Stimulated activated CD8-positive, alpha-beta memory T cell treated with anti-CD3 and anti-CD28 coated beads, Interleukin-7, amount 100 ng/mL, for 4 hours (primary cell): Measurements from ENCODE around the gene ZNF280C.
"Not testable (repeated sequence)": the region's sequence is repeated elsewhere in the genome, so short reads cannot be mapped to it uniquely, and the experiment has no call there.

Experiments
- DNase-seq, 2 donors: peaks; one replicate each; pipeline ENCODE4 v3.0.0-alpha.2; 2020; ENCODE audit warnings: low read depth in 2 of 2

Gene ZNF280C, protein sequence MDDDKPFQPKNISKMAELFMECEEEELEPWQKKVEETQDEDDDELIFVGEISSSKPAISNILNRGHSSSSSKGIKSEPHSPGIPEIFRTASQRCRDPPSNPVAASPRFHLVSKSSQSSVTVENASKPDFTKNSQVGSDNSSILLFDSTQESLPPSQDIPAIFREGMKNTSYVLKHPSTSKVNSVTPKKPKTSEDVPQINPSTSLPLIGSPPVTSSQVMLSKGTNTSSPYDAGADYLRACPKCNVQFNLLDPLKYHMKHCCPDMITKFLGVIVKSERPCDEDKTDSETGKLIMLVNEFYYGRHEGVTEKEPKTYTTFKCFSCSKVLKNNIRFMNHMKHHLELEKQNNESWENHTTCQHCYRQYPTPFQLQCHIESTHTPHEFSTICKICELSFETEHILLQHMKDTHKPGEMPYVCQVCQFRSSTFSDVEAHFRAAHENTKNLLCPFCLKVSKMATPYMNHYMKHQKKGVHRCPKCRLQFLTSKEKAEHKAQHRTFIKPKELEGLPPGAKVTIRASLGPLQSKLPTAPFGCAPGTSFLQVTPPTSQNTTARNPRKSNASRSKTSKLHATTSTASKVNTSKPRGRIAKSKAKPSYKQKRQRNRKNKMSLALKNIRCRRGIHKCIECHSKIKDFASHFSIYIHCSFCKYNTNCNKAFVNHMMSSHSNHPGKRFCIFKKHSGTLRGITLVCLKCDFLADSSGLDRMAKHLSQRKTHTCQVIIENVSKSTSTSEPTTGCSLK

DNA sequence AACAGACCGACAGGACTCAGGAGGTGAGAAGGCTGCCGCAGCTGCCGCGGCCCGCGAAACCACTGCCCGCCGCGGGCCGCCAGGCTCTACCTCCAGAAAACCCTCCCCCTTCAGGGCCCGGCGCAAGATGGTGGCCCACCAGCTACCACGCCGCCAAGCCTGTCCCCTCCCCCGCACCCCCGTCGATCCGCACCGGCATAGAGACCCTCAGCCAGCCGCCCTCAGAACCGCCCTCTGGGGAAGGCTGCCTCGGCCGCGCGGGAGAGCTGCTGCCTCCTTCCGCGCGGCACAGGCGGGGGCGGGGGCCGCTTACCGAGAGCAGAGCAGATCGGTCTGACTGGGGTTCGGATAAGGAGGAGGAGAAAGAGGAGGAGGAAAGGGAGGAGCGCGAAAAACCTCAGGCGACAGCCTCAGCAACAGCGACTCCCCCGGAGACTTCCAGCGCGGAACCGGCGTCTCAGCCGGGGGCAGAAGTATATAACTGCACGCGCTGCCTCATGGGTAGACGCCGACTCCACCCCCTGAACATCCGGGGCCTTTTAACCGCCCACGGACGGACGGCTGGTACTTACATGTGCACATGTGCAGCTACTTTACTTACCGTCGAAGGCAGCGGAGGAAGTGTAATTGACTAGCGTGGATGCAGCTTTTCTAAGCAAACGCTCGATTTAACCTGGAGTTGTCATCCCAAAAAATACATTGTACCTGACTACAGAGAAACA is at the start of gene ZNF280C:
ZNF280C (minus strand) TSS at position 451 of the 722 bp plus-strand sequence. CDS start 8,450 bp downstream, outside the sequence.
- DNase-seq = peak; percentile 84 to 89

GRCh38 chrX:130304587-130305368 is 36.1 kb upstream of the ZNF280C start:
- DNase-seq = no peak

GRCh38 chrX:130301977-130302376 is 33.3 kb upstream of the ZNF280C start:
- no peak for DNase-seq

DNA sequence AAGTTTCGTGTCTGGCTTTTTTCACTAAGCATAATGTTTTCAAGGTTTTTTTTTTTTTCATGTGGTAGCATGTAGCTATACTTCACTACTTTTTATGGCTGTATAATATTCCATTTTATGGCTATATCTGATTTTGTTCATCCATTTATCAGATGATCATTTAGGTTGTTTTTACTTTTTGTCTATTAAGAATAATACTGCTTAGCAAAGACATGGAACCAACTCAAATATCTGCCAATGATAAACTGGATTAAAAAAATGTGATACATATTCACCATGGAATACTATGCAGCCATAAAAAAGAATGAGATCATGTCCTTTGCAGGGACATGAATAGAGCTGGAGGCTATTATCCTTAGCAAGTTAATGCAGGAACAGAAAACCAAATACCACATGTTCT is 32.7 kb upstream of the ZNF280C start:
- DNase-seq = no peak

DNA sequence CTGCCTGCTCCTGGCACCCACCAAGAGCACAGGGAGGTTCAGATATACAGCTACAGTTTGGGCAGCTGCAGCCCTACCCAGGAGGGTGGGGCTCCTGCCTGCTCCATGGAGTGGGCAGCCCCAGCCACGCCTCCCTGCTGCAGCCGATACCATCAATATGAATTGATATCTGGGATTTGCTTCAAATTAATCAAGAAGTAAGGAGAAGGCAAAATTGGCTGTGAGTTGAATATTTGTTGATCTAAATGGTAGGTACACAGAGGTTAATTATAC is 31.2 kb upstream of the ZNF280C start:
- DNase-seq = no peak

GRCh38 chrX:130299279-130300009 is 30.7 kb upstream of the ZNF280C start:
- no peak for DNase-seq

- DNase-seq = no peak
Measured at GRCh38 chrX:130296743-130297142, 28.0 kb upstream of the ZNF280C start.

DNA sequence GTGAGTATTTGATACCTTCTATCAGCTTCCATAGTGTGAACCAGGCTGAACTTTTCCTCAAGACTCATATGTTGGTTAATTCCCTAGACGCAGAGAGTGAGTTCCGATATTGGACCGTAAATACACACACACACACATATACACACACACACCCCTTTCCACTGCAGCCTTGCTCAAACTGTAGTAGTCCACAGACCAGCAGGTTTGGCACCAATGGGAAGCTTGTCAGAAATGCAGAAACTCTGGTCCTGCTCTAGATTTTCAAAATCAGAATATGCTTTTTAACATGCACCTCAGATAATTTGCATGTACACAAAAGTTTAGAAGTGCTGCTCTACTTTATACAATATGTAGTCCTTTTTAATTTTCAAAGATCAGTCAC is 27.6 kb upstream of the ZNF280C start:
- DNase-seq = no peak

DNA sequence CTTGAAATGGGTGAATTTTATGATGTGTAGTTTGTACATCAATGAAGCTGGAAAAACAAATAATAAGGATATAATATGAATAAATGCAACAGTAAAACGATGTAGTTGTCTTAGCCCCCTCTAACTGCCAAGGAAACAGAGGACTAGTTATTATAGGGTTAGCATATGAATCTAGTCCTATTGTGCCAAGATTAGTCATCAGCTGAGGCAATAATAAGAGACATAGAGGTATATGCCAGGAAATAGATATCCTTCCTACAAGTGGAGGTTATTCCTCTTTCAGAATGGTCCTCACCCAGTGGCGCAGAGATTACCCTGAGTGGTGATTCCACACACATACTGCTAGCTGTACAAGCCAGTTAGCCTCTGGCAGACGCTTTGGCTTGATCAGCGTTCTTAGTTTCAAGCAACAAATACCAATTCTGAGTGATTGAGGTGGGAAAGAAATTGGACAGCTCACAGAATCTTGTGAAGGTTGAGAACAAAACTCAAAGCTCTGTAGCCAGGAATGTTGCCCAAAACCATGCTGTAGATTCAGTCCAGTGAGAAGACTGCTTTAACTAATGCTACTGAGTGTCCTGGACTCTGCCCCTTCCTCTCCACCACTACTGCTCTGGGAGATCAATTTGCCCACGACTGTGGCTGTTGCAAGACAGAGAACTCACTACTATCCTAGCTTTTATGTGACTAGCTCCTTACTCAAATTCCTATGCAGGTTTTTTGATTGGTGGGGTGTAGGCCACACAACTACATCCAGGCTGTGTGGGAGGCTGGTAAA is 27.0 kb upstream of the ZNF280C start:
- DNase-seq = no peak

DNA sequence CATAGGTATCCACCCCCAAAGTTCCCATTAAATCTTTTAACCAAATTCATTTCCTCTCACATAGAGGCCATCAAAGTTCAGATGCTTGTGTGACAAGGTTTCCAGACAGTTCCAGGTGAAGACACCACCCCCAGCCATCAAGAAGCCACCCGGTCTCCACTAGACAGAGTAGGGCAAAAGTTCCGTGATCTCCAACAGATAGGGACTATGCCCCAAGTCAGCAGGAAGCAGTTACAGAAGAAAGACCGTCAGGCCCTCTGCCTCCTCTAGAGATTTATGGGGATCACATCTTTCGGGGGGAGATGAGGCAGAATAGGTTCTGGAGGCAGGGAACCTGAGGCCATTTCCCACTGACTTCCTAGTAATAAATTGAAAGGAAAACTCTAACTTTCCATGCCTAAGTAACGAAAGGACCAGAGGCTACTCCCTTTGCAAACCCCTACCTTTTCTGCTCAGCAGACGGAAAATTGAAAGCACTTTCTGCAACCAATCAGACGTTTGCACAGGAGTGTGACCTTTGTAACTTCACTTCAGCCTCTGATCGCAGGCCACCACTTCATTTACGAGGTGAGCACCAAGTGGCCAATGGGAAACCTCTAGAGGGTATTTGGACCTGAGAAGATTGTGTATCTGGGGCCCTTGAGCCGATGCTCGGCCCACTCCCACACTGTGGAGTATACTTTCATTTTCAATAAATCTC is 18.5 kb upstream of the ZNF280C start:
- no peak for DNase-seq

DNA sequence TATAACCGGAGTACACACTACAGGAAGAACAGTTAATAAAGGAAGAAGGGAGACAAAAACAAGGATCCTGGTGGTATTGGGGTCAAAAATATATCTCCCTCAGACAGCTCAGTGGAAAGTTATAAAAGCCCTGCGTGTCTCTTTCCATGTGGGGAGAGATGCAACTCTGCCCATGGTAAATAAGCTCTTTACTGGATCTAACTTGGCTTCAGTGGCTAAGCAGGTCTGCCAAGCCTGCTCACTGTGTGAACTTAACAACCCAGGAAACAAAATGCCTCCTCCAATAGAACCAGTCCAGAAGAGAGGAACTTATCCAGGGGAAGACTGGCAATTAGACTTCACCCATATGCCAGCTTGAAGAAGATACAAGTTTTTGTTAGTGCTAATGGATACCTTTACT is 17.0 kb upstream of the ZNF280C start:
- no peak for DNase-seq

- no peak for DNase-seq
Measured at GRCh38 chrX:130285069-130285620, 16.4 kb upstream of the ZNF280C start.

DNA sequence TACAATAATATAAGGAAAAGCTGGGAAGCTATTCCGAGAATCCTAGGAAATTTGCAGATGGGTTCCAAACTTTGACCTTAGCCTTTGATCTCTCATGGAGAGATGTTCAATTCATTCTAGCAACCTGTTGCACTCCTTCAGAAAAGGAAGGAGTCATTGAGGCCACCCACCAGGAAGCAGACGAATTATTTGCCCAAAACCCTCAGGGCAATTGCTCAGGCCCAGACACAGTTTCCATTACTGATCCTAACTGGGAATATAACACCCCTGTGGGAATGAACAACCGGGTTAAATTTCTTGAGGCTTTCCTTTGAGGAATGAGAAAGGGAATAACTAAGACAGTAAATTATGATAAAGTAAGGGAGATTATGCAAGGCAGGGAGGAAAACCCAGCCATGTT is 13.5 kb upstream of the ZNF280C start:
- no peak for DNase-seq

DNA sequence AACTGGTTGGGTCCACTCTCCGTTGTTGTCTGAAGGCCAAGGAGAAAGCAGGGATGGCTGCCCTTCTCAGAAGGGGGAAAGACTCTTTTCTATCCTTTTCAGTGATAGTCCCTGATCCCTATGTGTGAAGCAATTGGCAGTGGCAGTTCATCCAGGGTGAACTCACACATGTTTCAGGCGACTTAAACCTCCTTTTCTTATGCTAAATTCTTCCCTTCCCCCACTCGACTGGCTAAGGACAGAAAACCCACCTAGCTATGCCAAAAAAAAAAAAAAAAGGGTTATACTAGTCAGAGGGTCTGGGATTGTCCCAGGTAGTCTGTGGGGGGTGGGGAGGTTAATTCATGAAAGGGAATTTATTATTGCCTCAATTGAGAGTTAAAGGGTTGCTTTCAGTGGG is 12.2 kb upstream of the ZNF280C start:
- DNase-seq = no peak

GRCh38 chrX:130272253-130272652 is 3.6 kb upstream of the ZNF280C start:
- DNase-seq = not testable (repeated sequence)

DNA sequence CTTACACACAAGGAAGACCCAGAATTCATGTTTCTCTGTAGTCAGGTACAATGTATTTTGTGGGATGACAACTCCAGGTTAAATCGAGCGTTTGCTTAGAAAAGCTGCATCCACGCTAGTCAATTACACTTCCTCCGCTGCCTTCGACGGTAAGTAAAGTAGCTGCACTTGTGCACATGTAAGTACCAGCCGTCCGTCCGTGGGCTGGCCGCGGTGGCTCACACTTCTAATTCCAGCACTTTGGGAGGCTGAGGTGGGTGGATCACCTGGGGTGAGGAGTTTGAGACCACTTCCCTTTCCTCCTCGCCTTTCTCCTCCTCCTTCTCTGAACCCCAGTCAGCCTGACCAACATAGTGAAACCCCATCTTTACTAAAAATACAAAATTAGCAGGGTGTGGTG is 692 bp upstream of the ZNF280C start:
- not testable (repeated sequence) for DNase-seq

DNA sequence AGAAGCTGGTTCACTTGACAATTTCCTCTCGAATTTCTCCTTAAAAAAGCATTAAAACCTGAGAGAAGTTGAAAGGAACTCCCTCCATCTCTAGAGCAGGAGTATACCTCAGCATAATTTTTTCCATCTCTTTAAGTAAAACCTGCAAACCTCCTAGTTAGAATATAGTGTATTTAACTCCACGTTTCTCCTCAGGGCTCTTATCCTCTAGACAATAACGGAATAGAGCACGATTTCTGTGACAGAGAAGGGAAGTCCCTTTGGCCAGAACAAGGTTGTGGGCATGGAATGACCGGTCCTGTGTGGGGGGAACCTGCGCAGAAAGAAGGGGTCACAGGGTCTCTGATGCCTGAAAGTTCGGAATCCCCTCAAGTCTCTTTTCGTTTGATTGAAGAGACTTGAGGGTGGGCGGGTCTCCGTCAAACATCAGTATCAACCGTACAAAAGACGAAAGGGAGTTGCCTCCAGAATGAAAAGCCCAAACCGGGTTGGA is 697 bp downstream of the ZNF280C start:
- DNase-seq = no peak

DNA sequence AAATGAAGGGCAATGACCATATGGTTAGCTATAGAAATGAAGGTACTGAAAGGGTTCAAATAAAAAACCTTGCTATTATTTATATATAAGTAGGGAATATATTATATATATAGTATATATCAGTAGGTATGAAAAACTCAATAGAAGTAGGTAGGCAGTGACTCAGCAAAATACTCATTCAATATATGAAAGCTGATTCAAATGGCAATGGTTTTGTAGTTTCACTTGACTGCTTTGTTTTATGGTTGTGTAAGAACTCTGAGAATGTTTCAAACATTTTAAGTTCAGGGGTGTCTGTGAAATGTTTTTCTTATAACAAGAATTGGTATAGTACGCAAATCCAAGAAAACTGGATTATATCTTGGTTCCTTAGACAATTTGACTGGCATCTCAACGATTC is 4.1 kb downstream of the ZNF280C start:
- DNase-seq = no peak

- DNase-seq = no peak
Measured at GRCh38 chrX:130263016-130263415, 5.7 kb downstream of the ZNF280C start.
